Bronchial epithelial cell (primary cell): Measurements from ENCODE around the gene ZBTB6. TPM values are rescaled to one million over a fixed set of nuclear protein-coding genes. Genes with fewer than 3 reads are reported as not detected.

ENCODE experiments used
- DNase-seq: peaks from one replicate; pipeline ENCODE4 v3.0.0-alpha.2; 2010; ENCODE audit warnings: low read depth
- FAIRE-seq: peaks from 2 replicates; lab custom pipeline; 2011; peaks lifted over from hg19 to GRCh38; lab: Jason Lieb, UNC
- H3K27me3 ChIP-seq: 2 replicates; pipeline ENCODE4 v1.5.1; 2011; ENCODE audit warnings: low read length; ENCODE audit not compliant: control insufficient read depth, insufficient read depth
- H3K36me3 ChIP-seq: 2 replicates; pipeline ENCODE4 v1.5.1; 2011; ENCODE audit warnings: low read length; ENCODE audit not compliant: control insufficient read depth, insufficient read depth
- H3K4me3 ChIP-seq: 2 replicates; pipeline ENCODE4 v1.5.1; 2011; ENCODE audit warnings: mild to moderate bottlenecking, low read depth, low read length, control low read depth
- total RNA-seq: library from RNA; depleted of rRNA; stranded (reverse); fragments of >200 nt; gene quantifications from 2 replicates; pipeline ENCODE4 v1.2.1, GENCODE V29; 2014
- TF ChIP-seq, protein P1 (sequence below): IDR thresholded peaks from 2 replicates; pipeline ENCODE4 v1.5.1; 2011; ENCODE audit warnings: mild to moderate bottlenecking, moderate library complexity, low read length, control low read depth, inconsistent platforms; ENCODE audit not compliant: insufficient read depth, severe bottlenecking

The ZBTB6 gene
- total RNA-seq, 1 donor from 2014 or later = 15.3 TPM

DNA sequence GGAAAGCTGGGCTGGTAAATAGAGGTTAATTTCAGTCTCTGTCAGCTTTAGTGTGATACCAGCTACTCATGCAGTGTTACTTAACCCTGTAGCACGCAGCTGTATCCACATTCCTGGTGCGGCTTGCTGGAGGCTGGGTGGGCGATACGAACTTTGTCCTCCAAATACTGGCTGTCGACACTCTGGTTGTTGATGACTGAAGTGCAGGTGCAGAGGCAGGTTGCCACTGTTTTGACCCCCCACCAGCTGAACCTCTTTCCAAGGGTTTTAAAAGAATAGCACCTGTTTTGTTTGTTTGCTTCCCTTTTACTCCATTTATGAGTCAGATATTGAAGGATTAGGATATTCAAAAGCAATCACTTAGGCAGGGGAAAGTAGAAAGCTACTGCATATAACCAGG, 23.3 kb upstream of the ZBTB6 start:
- TF ChIP-seq, protein P1, sequence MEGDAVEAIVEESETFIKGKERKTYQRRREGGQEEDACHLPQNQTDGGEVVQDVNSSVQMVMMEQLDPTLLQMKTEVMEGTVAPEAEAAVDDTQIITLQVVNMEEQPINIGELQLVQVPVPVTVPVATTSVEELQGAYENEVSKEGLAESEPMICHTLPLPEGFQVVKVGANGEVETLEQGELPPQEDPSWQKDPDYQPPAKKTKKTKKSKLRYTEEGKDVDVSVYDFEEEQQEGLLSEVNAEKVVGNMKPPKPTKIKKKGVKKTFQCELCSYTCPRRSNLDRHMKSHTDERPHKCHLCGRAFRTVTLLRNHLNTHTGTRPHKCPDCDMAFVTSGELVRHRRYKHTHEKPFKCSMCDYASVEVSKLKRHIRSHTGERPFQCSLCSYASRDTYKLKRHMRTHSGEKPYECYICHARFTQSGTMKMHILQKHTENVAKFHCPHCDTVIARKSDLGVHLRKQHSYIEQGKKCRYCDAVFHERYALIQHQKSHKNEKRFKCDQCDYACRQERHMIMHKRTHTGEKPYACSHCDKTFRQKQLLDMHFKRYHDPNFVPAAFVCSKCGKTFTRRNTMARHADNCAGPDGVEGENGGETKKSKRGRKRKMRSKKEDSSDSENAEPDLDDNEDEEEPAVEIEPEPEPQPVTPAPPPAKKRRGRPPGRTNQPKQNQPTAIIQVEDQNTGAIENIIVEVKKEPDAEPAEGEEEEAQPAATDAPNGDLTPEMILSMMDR = no peak
- Histone ChIP-seq H3K4me3 (no peak overlapping the region), H3K27me3 (no peaks in the 10 kb centered on the region), H3K36me3 (no peaks in the 10 kb centered on the region)
- DNase-seq (no peak), FAIRE-seq (no peak)

DNA sequence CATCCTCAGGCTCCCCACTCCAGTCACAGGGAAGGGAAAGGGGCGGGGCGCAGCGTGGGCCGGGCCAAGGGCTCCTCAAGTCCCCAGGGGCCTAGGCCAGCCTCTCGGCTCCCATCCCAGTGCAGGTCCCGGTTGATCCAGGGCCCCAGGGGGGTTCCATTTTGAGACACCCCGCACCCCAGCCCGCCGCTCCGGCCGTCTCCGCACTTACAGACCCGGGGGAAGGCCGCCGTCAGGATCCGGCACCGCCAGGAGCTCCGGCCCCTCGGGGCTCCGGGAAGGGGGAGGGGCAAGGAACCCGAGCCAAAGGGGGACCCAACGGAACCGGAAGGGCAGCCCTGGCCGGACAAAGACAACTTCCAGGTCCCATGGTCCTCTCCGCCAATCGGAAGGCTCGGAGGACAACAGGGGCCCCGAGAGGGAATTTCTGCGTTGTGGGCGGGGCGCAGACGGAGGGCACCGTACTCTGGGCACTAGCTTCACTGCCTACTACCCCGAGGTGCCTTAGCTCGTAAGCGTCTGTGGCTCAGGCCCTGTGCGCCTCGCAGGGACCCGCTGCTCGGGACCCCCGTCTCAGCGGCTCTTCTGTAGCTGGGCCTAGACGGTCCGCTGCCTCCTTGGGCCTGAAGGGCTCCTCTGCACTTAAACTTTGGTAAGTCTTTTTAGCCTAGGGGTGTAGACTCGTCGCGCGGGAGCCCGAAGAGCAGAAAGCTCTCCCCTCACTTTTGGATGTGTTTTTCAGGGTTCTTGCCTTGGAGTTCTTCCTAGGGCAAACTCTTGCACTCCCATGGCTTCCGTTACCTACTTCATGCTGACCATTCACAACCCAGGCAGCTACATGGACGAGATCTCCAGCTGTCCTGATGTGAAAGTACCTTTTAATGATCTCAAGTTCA, 18.4 kb upstream of the ZBTB6 start, which contains the start of gene ZBTB26:
Gene ZBTB26, minus strand, starts transcription at position 287 of the 896 bp plus-strand sequence. CDS start 11,578 bp downstream, outside the sequence.
- H3K4me3 ChIP-seq = peak within 1 kb of the TSS; percentile 91
- FAIRE-seq (no peak), DNase-seq (peak; percentile 82)
- TF ChIP-seq, protein P1 = no peak
- no peaks in the 10 kb centered on the region for H3K36me3 ChIP-seq
- H3K27me3 ChIP-seq = no peaks in the 10 kb centered on the region

DNA sequence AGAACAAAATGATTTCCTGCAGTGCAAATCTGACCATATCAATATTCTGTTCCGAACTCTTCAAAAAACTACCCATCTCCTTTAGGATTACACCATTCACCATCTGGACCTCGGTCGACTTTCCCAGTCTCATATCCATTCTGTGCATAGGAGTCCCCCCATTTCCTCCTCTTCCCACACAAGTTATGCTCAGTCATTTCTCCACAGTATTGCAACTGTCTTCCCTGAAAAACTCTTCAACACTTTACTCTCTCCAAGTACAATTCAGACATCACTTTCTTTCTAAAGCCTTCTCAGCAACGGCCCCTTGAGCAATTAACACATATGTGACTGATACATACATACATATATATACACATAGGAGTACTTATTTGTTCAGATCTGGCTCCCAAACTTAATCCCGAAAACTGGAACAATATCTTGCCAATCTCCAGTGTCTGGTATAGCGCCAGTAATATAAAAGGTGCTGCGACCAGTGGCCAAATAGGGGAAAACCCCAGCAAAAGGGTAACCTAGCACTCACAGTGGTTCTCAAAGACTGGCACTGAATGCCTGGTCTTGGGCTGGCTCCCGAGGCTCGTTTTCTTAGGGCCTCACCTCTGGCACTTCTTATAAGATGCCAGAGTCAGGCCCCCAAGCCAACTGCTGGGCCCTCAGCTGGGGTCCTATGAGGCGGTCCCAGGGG, 17.6 kb upstream of the ZBTB6 start:
- no peak for DNase-seq
- H3K27me3 ChIP-seq = no peaks in the 10 kb centered on the region
- no peak for FAIRE-seq
- no peaks in the 10 kb centered on the region for H3K36me3 ChIP-seq
- TF ChIP-seq, protein P1 = peak; percentile 5
- peak overlapping the region; percentile 91 for H3K4me3 ChIP-seq

DNA sequence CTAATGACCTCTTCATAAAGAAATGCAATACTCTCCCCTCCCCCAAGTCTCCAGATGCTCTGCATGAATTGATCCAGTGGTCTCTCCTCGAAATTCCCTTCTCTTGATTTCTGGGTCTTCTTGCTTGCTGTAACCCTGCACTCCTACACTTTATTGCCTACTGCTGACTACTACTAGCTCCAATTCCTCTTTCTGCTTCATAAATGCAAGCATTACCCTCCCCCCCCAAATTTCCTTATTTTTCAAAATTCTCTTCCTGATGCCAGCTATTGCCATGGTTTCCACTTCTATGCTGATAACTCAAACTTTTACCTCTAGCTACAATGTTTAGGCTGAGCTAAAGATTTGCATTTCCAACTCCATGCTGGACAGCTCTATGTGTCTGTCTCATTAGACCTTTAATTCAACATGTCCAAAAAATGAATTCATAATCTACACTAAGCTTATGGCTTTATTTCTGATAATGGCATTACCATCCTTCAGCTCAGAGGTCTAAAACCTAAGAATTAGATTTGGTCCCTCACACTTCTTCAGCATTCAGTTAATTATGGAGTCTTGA, 16.8 kb upstream of the ZBTB6 start:
- H3K27me3 ChIP-seq = no peaks in the 10 kb centered on the region
- TF ChIP-seq, protein P1 = no peak
- H3K4me3 ChIP-seq = no peak overlapping the region
- FAIRE-seq (no peak), DNase-seq (no peak)
- H3K36me3 ChIP-seq = no peaks in the 10 kb centered on the region

DNA sequence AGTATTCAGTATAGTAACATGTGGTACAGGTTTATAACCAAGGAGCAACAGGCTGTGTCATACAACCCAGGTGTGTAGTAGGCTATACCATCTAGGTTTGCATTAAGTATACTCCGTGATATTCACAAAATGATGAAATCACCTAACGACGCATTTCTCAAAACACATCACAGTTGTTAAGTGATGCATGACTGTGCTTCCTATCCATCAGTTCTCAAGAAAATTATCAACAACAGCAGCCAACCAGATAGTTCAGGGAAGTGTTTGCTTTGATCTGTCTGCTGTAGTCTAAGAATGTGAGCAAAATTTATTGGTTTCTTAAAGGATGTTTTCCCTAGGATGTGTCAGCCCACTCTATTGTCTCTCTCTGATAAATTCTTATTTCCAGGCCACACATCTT, 10.8 kb upstream of the ZBTB6 start:
- DNase-seq (no peak), FAIRE-seq (no peak)
- no peak overlapping the region for H3K4me3 ChIP-seq
- TF ChIP-seq, protein P1 = no peak
- H3K36me3 ChIP-seq = no peaks in the 10 kb centered on the region
- H3K27me3 ChIP-seq = no peaks in the 10 kb centered on the region
